ENCODE measurements around the gene SGMS1.

GRCh38 chr10:50314169-50315071 lies 309.3 kb downstream of the SGMS1 start:
- TF ChIP-seq CTCF (IDR thresholded peaks at IDR 0.05) (no peak), EP300 (IDR thresholded peaks at IDR 0.05) (no peak), MAX (IDR thresholded peaks at IDR 0.05) (no peak), POLR2A (IDR thresholded peaks at IDR 0.05; ENCODE audit: low read length) (no peak), FOSL2 (IDR thresholded peaks at IDR 0.05) (no peak), FOSL2 (CRISPR knock-in tag; IDR thresholded peaks at IDR 0.05) (no peak)

Data from A549 (cell line).